Measurements from ENCODE around the gene CENPN.

CENPN gene

GRCh38 chr16:80993834-80994233, 13.2 kb upstream of the CENPN start:
- Histone ChIP-seq H3K27me3 (ENCODE audit: control insufficient read depth, insufficient read depth, low read length) (no peaks in the 10 kb centered on the region), H3K4me3 (ENCODE audit: low read length) (no peak overlapping the region), H3K27ac (ENCODE audit: low read depth, low read length) (no peak overlapping the region), H3K4me1 (ENCODE audit: control insufficient read depth, insufficient read depth, low read length) (no peaks in the 10 kb centered on the region), H3K9ac (ENCODE audit: low read length) (no peak overlapping the region), H3K36me3 (ENCODE audit: control insufficient read depth, insufficient read depth, low read length) (peaks cover 3% of the 10 kb centered on the region)

GRCh38 chr16:80994451-80994850, 12.6 kb upstream of the CENPN start:
- H3K27ac ChIP-seq (ENCODE audit: low read depth, low read length): no peak overlapping the region
- no peak overlapping the region for H3K9ac ChIP-seq (ENCODE audit: low read length)

GRCh38 chr16:80996688-80997138, 10.3 kb upstream of the CENPN start:
- H3K27me3 ChIP-seq (ENCODE audit: control insufficient read depth, insufficient read depth, low read length): no peaks in the 10 kb centered on the region
- H3K36me3 ChIP-seq (ENCODE audit: control insufficient read depth, insufficient read depth, low read length): no peaks in the 10 kb centered on the region
- H3K4me3 ChIP-seq (ENCODE audit: low read length): peak overlapping the region; percentile 63
- H3K9ac ChIP-seq (ENCODE audit: low read length): no peak overlapping the region
- peak overlapping the region; percentile 24 for H3K27ac ChIP-seq (ENCODE audit: low read depth, low read length)
- no peaks in the 10 kb centered on the region for H3K4me1 ChIP-seq (ENCODE audit: control insufficient read depth, insufficient read depth, low read length)

More at GRCh38 chr16:80994451-80994850, 12.6 kb upstream of the CENPN start:
- no peaks in the 10 kb centered on the region for H3K27me3 ChIP-seq (ENCODE audit: control insufficient read depth, insufficient read depth, low read length)
- no peak overlapping the region for H3K4me3 ChIP-seq (ENCODE audit: low read length)
- H3K4me1 ChIP-seq (ENCODE audit: control insufficient read depth, insufficient read depth, low read length): no peaks in the 10 kb centered on the region
- H3K36me3 ChIP-seq (ENCODE audit: control insufficient read depth, insufficient read depth, low read length): peaks cover 3% of the 10 kb centered on the region

GRCh38 chr16:80997139-80997798, 9.7 kb upstream of the CENPN start:
- Histone ChIP-seq H3K27me3 (ENCODE audit: control insufficient read depth, insufficient read depth, low read length) (no peaks in the 10 kb centered on the region), H3K4me3 (ENCODE audit: low read length) (peak overlapping the region; percentile 63), H3K36me3 (ENCODE audit: control insufficient read depth, insufficient read depth, low read length) (no peaks in the 10 kb centered on the region), H3K9ac (ENCODE audit: low read length) (peak overlapping the region; percentile 30), H3K4me1 (ENCODE audit: control insufficient read depth, insufficient read depth, low read length) (no peaks in the 10 kb centered on the region), H3K27ac (ENCODE audit: low read depth, low read length) (peak overlapping the region; percentile 24)

GRCh38 chr16:80997964-80998620, 8.9 kb upstream of the CENPN start:
- no peaks in the 10 kb centered on the region for H3K4me1 ChIP-seq (ENCODE audit: control insufficient read depth, insufficient read depth, low read length)
- no peak overlapping the region for H3K4me3 ChIP-seq (ENCODE audit: low read length)
- no peaks in the 10 kb centered on the region for H3K27me3 ChIP-seq (ENCODE audit: control insufficient read depth, insufficient read depth, low read length)
- no peak overlapping the region for H3K27ac ChIP-seq (ENCODE audit: low read depth, low read length)
- H3K9ac ChIP-seq (ENCODE audit: low read length): no peak overlapping the region
- no peaks in the 10 kb centered on the region for H3K36me3 ChIP-seq (ENCODE audit: control insufficient read depth, insufficient read depth, low read length)

- peaks cover 7% of the 10 kb centered on the region for H3K4me1 ChIP-seq (ENCODE audit: control insufficient read depth, insufficient read depth, low read length)
- H3K27me3 ChIP-seq (ENCODE audit: control insufficient read depth, insufficient read depth, low read length): no peaks in the 10 kb centered on the region
- no peaks in the 10 kb centered on the region for H3K36me3 ChIP-seq (ENCODE audit: control insufficient read depth, insufficient read depth, low read length)
- no peak overlapping the region for H3K4me3 ChIP-seq (ENCODE audit: low read length)
- H3K9ac ChIP-seq (ENCODE audit: low read length): no peak overlapping the region
- no peak overlapping the region for H3K27ac ChIP-seq (ENCODE audit: low read depth, low read length)
Observed at GRCh38 chr16:81000873-81001272, 6.1 kb upstream of the CENPN start.

- Histone ChIP-seq H3K27me3 (ENCODE audit: control insufficient read depth, insufficient read depth, low read length) (no peaks in the 10 kb centered on the region), H3K9ac (ENCODE audit: low read length) (no peak overlapping the region), H3K4me1 (ENCODE audit: control insufficient read depth, insufficient read depth, low read length) (peaks cover 8% of the 10 kb centered on the region), H3K36me3 (ENCODE audit: control insufficient read depth, insufficient read depth, low read length) (no peaks in the 10 kb centered on the region), H3K27ac (ENCODE audit: low read depth, low read length) (no peak overlapping the region), H3K4me3 (ENCODE audit: low read length) (no peak overlapping the region)
Observed at GRCh38 chr16:81001330-81001729, 5.7 kb upstream of the CENPN start.

- H3K4me1 ChIP-seq (ENCODE audit: control insufficient read depth, insufficient read depth, low read length): peaks cover 8% of the 10 kb centered on the region
- H3K27me3 ChIP-seq (ENCODE audit: control insufficient read depth, insufficient read depth, low read length): no peaks in the 10 kb centered on the region
- no peak overlapping the region for H3K4me3 ChIP-seq (ENCODE audit: low read length)
- H3K9ac ChIP-seq (ENCODE audit: low read length): no peak overlapping the region
- H3K27ac ChIP-seq (ENCODE audit: low read depth, low read length): no peak overlapping the region
- no peaks in the 10 kb centered on the region for H3K36me3 ChIP-seq (ENCODE audit: control insufficient read depth, insufficient read depth, low read length)
Observed at GRCh38 chr16:81003064-81003463, 4.0 kb upstream of the CENPN start.

GRCh38 chr16:81003610-81004460, 3.2 kb upstream of the CENPN start:
- Histone ChIP-seq H3K9ac (ENCODE audit: low read length) (no peak overlapping the region), H3K27ac (ENCODE audit: low read depth, low read length) (no peak overlapping the region), H3K36me3 (ENCODE audit: control insufficient read depth, insufficient read depth, low read length) (no peaks in the 10 kb centered on the region), H3K4me1 (ENCODE audit: control insufficient read depth, insufficient read depth, low read length) (peaks cover 8% of the 10 kb centered on the region), H3K27me3 (ENCODE audit: control insufficient read depth, insufficient read depth, low read length) (no peaks in the 10 kb centered on the region), H3K4me3 (ENCODE audit: low read length) (peak overlapping the region; percentile 2)

GRCh38 chr16:81004646-81005353, 2.2 kb upstream of the CENPN start:
- H3K27ac ChIP-seq (ENCODE audit: low read depth, low read length): no peak overlapping the region
- no peak overlapping the region for H3K9ac ChIP-seq (ENCODE audit: low read length)
- H3K27me3 ChIP-seq (ENCODE audit: control insufficient read depth, insufficient read depth, low read length): no peaks in the 10 kb centered on the region
- peaks cover 8% of the 10 kb centered on the region for H3K4me1 ChIP-seq (ENCODE audit: control insufficient read depth, insufficient read depth, low read length)
- H3K36me3 ChIP-seq (ENCODE audit: control insufficient read depth, insufficient read depth, low read length): no peaks in the 10 kb centered on the region
- peak overlapping the region; percentile 2 for H3K4me3 ChIP-seq (ENCODE audit: low read length)

GRCh38 chr16:81005610-81006161, 1.3 kb upstream of the CENPN start:
- Histone ChIP-seq H3K4me1 (ENCODE audit: control insufficient read depth, insufficient read depth, low read length) (peaks cover 8% of the 10 kb centered on the region), H3K4me3 (ENCODE audit: low read length) (peak overlapping the region; percentile 90), H3K36me3 (ENCODE audit: control insufficient read depth, insufficient read depth, low read length) (no peaks in the 10 kb centered on the region), H3K27me3 (ENCODE audit: control insufficient read depth, insufficient read depth, low read length) (no peaks in the 10 kb centered on the region), H3K27ac (ENCODE audit: low read depth, low read length) (peak overlapping the region; percentile 94), H3K9ac (ENCODE audit: low read length) (peak overlapping the region; percentile 46)

All from rectal smooth muscle tissue (tissue), 1 donor.